H9 (cell line): ENCODE data around the gene LRRC71. TPM values are rescaled to one million over a fixed set of nuclear protein-coding genes. Genes with fewer than 3 reads are reported as not detected.

Source experiments
- DNase-seq: peaks from one replicate; pipeline ENCODE4 v3.0.0-alpha.2; 2017
- H2AFZ ChIP-seq: one replicate; pipeline ENCODE4 v1.6.1; 2013; ENCODE audit warnings: mild to moderate bottlenecking, low read length, control low read depth, moderate library complexity
- H2AK5ac ChIP-seq: 2 replicates; pipeline ENCODE4 v1.6.1; 2013; ENCODE audit warnings: low read length, control low read depth, mixed read lengths; ENCODE audit not compliant: insufficient read length
- H2BK120ac ChIP-seq: one replicate; pipeline ENCODE4 v1.6.1; 2013; ENCODE audit warnings: low read depth, mild to moderate bottlenecking, low read length, control low read depth, inconsistent platforms; ENCODE audit not compliant: poor library complexity, severe bottlenecking
- H2BK12ac ChIP-seq: 2 replicates; pipeline ENCODE4 v1.6.1; 2013; ENCODE audit warnings: low read length, control low read depth, mixed read lengths, low read depth; ENCODE audit not compliant: insufficient read length
- H2BK15ac ChIP-seq: 2 replicates; pipeline ENCODE4 v1.6.1; 2013; ENCODE audit warnings: low read depth, low read length, control low read depth
- H2BK20ac ChIP-seq: one replicate; pipeline ENCODE4 v1.6.1; 2013; ENCODE audit warnings: low read depth, mild to moderate bottlenecking, low read length, control low read depth, inconsistent platforms; ENCODE audit not compliant: poor library complexity, severe bottlenecking
- H2BK5ac ChIP-seq: 2 replicates; pipeline ENCODE4 v1.6.1; 2013; ENCODE audit warnings: low read length, control low read depth, mixed read lengths; ENCODE audit not compliant: insufficient read length
- H3K14ac ChIP-seq: 2 replicates; pipeline ENCODE4 v1.6.1; 2013; ENCODE audit warnings: low read length, control low read depth; ENCODE audit not compliant: insufficient read depth
- H3K18ac ChIP-seq: 2 replicates; pipeline ENCODE4 v1.6.1; 2013; ENCODE audit warnings: low read depth, mild to moderate bottlenecking, mixed read lengths, low read length, control low read depth; ENCODE audit not compliant: insufficient read length
- H3K23ac ChIP-seq: 2 replicates; pipeline ENCODE4 v1.6.1; 2013; ENCODE audit warnings: low read length, control low read depth, mixed read lengths, low read depth; ENCODE audit not compliant: insufficient read length
- H3K23me2 ChIP-seq: 2 replicates; pipeline ENCODE4 v1.6.1; 2013; ENCODE audit warnings: low read depth, mild to moderate bottlenecking, mixed read lengths, low read length, control low read depth; ENCODE audit not compliant: insufficient read length, poor library complexity, severe bottlenecking
- H3K27ac ChIP-seq: 2 replicates; pipeline ENCODE4 v1.5.1; 2013; ENCODE audit warnings: low read length, control low read depth, mixed read lengths, low read depth; ENCODE audit not compliant: insufficient read length
- H3K27me3 ChIP-seq: 2 replicates; pipeline ENCODE4 v1.6.1; 2013; ENCODE audit warnings: low read length, control low read depth, inconsistent platforms; ENCODE audit not compliant: insufficient read depth
- H3K4ac ChIP-seq: 2 replicates; pipeline ENCODE4 v1.6.1; 2013; ENCODE audit warnings: low read depth, mild to moderate bottlenecking, control low read depth, inconsistent platforms, low read length, moderate library complexity
- H3K4me1 ChIP-seq: 2 replicates; pipeline ENCODE4 v1.6.1; 2013; ENCODE audit warnings: low read length, control low read depth, inconsistent platforms; ENCODE audit not compliant: insufficient read depth
- H3K4me2 ChIP-seq: 2 replicates; pipeline ENCODE4 v1.6.1; 2013; ENCODE audit warnings: low read length, control low read depth, mixed read lengths; ENCODE audit not compliant: insufficient read length, insufficient read depth
- H3K56ac ChIP-seq: 2 replicates; pipeline ENCODE4 v1.6.1; 2013; ENCODE audit warnings: low read depth, mild to moderate bottlenecking, mixed read lengths, low read length, control low read depth; ENCODE audit not compliant: insufficient read length
- H3K79me1 ChIP-seq: 2 replicates; pipeline ENCODE4 v1.6.1; 2013; ENCODE audit warnings: low read depth, mild to moderate bottlenecking, moderate library complexity, low read length, control low read depth, inconsistent platforms; ENCODE audit not compliant: insufficient read depth, poor library complexity, severe bottlenecking
- H3K79me2 ChIP-seq: 2 replicates; pipeline ENCODE4 v1.6.1; 2013; ENCODE audit warnings: low read length, control low read depth, inconsistent platforms; ENCODE audit not compliant: insufficient read depth
- H3K9ac ChIP-seq: 2 replicates; pipeline ENCODE4 v1.6.1; 2013; ENCODE audit warnings: low read length, control low read depth, mixed read lengths; ENCODE audit not compliant: insufficient read length; ENCODE audit errors: extremely low read depth
- H3K9me3 ChIP-seq: one replicate; pipeline ENCODE4 v1.6.1; 2013; ENCODE audit warnings: low read depth, low read length, inconsistent platforms; ENCODE audit not compliant: control insufficient read depth
- H3T11ph ChIP-seq: one replicate; pipeline ENCODE4 v1.6.1; 2013; ENCODE audit warnings: mild to moderate bottlenecking, low read length, control low read depth, inconsistent platforms
- H4K20me1 ChIP-seq: one replicate; pipeline ENCODE4 v1.6.1; 2013; ENCODE audit not compliant: control insufficient read depth, insufficient read length, insufficient read depth
- H4K5ac ChIP-seq: 2 replicates; pipeline ENCODE4 v1.6.1; 2013; ENCODE audit warnings: low read depth, mild to moderate bottlenecking, mixed read lengths, low read length, control low read depth; ENCODE audit not compliant: insufficient read length
- H4K8ac ChIP-seq: replicated peaks from 2 replicates; pipeline ENCODE4 v1.6.1; 2013; ENCODE audit warnings: low read length, control low read depth, mixed read lengths, low read depth; ENCODE audit not compliant: insufficient read length
- H4K91ac ChIP-seq: 2 replicates; pipeline ENCODE4 v1.6.1; 2013; ENCODE audit warnings: low read depth, mild to moderate bottlenecking, moderate library complexity, mixed read lengths, low read length, control low read depth; ENCODE audit not compliant: insufficient read length
- H3K27ac Mint-ChIP-seq, 3 experiments: 2 replicates in 2 of 3; 3 replicates in 1 of 3; pipeline ENCODE4 v1.8.0; 2020 to 2021; ENCODE audit warnings: mixed read lengths in 3 of 3, mild to moderate bottlenecking in 1 of 3, moderate library complexity in 1 of 3
- H3K27me3 Mint-ChIP-seq: 2 replicates; pipeline ENCODE4 v1.8.0; 2021; ENCODE audit warnings: low read depth, mild to moderate bottlenecking, moderate library complexity, mixed read lengths
- H3K36me3 Mint-ChIP-seq, 3 experiments: 2 replicates in 2 of 3; 3 replicates in 1 of 3; pipeline ENCODE4 v1.8.0; 2020 to 2021; ENCODE audit warnings: low read depth in 3 of 3, mixed read lengths in 3 of 3; ENCODE audit not compliant: insufficient read depth in 1 of 3
- H3K4me1 Mint-ChIP-seq, 2 experiments: 2 replicates each; pipeline ENCODE4 v1.8.0; 2020; ENCODE audit warnings: mixed read lengths in 2 of 2
- H3K4me3 Mint-ChIP-seq, 2 experiments: 2 replicates in 1 of 2; 3 replicates in 1 of 2; pipeline ENCODE4 v1.8.0; 2020 to 2021; ENCODE audit warnings: mild to moderate bottlenecking in 2 of 2, mixed read lengths in 2 of 2, moderate library complexity in 1 of 2
- H3K9me3 Mint-ChIP-seq, 2 experiments: 2 replicates in 1 of 2; 3 replicates in 1 of 2; pipeline ENCODE4 v1.8.0; 2020; ENCODE audit warnings: mild to moderate bottlenecking in 2 of 2, mixed read lengths in 2 of 2, moderate library complexity in 1 of 2
- CTCF ChIP-seq: fragments of 200-600 bp; sonication (generic); conservative IDR thresholded peaks from 3 replicates; pipeline ENCODE4 v1.8.0; 2021; ENCODE audit warnings: antibody characterized with exemption, mild to moderate bottlenecking
- WGBS: extraction: QIAGEN DNeasy Blood & Tissue Kit; methylation state at CpG from one replicate; pipeline ENCODE4 v1.1.7; 2013; ENCODE audit warnings: missing lambda C conversion rate, low lambda C conversion rate, mixed read lengths; ENCODE audit not compliant: insufficient read length; ENCODE audit errors: extremely low coverage; 5-methylcytosine and 5-hydroxymethylcytosine counted together
- total RNA-seq: library from RNA; stranded (reverse); gene quantifications from 2 replicates; pipeline ENCODE4 v1.2.1, GENCODE V29; 2021

The LRRC71 gene
- total RNA-seq, 1 experiment from 2014 or later, result not detected

- no peaks in the 10 kb centered on the region for H3K79me2 ChIP-seq
- TF ChIP-seq CTCF, result no peak
These were observed 16.9 kb upstream of the LRRC71 start for GRCh38 chr1:156903328-156904091.

More at GRCh38 chr1:156903328-156904091, 16.9 kb upstream of the LRRC71 start:
- no peak for DNase-seq
- Histone ChIP-seq H3K4me1 (no peaks in the 10 kb centered on the region), H2AFZ (no peak overlapping the region), H2BK20ac (no peak overlapping the region), H3K23me2 (no peaks in the 10 kb centered on the region), H3K4me2 (no peak overlapping the region), H4K8ac (no peak overlapping the region), H3K23ac (no peak overlapping the region), H2BK12ac (no peak overlapping the region), H3K27ac (no peak overlapping the region), H2AK5ac (no peak overlapping the region), H3K79me1 (no peaks in the 10 kb centered on the region), H3K18ac (no peak overlapping the region), H4K91ac (no peak overlapping the region), H3K9ac (no peak overlapping the region), H3K9me3 (no peaks in the 10 kb centered on the region), H4K20me1 (no peaks in the 10 kb centered on the region), H3K27me3 (no peaks in the 10 kb centered on the region; the same call in 1 of the 2 replicates), H3K4ac (no peak overlapping the region), H3K14ac (no peak overlapping the region), H3T11ph (no peak overlapping the region), H2BK15ac (no peak overlapping the region), H3K56ac (no peak overlapping the region), H2BK120ac (no peak overlapping the region), H4K5ac (no peak overlapping the region), H2BK5ac (no peak overlapping the region)
- Mint-ChIP-seq H3K9me3 (no peaks in the 10 kb centered on the region), H3K4me1 (peaks cover 2 to 17% of the 10 kb centered on the region in 2 experiments), H3K4me3 (no peak overlapping the region), H3K27ac (no peak overlapping the region), H3K36me3 (no peaks in the 10 kb centered on the region), H3K27me3 (peaks cover 28% of the 10 kb centered on the region)
- WGBS, result no CpG with 5 or more reads among the region's 15 CpGs
